Transverse colon (tissue), 4 donors: ENCODE measurements around the gene ILDR1.

ENCODE experiments used
- EP300 ChIP-seq: sonication (generic); formaldehyde crosslinking; IDR thresholded peaks from one replicate; pipeline ENCODE4 v1.6.1; 2017; ENCODE audit warnings: antibody characterized with exemption, low read depth
- POLR2A ChIP-seq: fragments of 450-650 bp; IDR thresholded peaks from one replicate; pipeline ENCODE4 v1.6.1; 2016; ENCODE audit warnings: antibody characterized with exemption, mild to moderate bottlenecking, moderate library complexity
- POLR2AphosphoS5 ChIP-seq, 3 donors: sonication (generic); formaldehyde crosslinking; IDR thresholded peaks; one replicate each; pipeline ENCODE4 v1.6.1; 2016; ENCODE audit warnings: antibody characterized with exemption in 3 of 3
- TF ChIP-seq, protein P1 (sequence below), 5 experiments: fragments of 200-600 bp in 3 of 5; fragments of 450-650 bp in 2 of 5; sonication (generic) in 3 of 5; IDR thresholded peaks; 1 replicate in 2 of 5; 2 replicates in 3 of 5; pipeline ENCODE4 v1.5.1; 2016 to 2017; ENCODE audit warnings: antibody characterized with exemption in 5 of 5, inconsistent platforms in 3 of 5, mild to moderate bottlenecking in 2 of 5, moderate library complexity in 1 of 5

DNA sequence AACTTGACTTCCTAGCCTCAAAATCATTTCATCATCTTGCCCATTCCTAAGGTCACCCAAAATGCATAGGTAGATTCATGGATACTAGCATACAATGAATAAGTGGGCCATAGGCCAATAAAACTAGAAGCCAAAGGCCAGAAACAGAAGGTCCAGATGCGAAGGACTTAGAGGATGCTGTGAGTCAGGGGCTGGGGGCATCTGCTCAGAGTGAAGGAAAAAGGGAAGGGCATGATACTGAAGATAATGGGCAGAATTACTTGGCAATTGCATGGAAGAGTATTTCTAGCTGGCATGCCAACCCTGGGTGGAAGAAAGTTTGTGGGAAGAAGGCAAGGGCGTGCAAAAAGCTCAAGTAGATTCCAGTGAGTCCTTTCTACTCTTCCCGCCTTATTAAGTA, 27.5 kb downstream of the ILDR1 start:
- TF ChIP-seq, protein P1, sequence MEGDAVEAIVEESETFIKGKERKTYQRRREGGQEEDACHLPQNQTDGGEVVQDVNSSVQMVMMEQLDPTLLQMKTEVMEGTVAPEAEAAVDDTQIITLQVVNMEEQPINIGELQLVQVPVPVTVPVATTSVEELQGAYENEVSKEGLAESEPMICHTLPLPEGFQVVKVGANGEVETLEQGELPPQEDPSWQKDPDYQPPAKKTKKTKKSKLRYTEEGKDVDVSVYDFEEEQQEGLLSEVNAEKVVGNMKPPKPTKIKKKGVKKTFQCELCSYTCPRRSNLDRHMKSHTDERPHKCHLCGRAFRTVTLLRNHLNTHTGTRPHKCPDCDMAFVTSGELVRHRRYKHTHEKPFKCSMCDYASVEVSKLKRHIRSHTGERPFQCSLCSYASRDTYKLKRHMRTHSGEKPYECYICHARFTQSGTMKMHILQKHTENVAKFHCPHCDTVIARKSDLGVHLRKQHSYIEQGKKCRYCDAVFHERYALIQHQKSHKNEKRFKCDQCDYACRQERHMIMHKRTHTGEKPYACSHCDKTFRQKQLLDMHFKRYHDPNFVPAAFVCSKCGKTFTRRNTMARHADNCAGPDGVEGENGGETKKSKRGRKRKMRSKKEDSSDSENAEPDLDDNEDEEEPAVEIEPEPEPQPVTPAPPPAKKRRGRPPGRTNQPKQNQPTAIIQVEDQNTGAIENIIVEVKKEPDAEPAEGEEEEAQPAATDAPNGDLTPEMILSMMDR (IDR thresholded peaks at IDR 0.05) = no peak
- TF ChIP-seq POLR2AphosphoS5 (IDR thresholded peaks at IDR 0.05) (no peak), EP300 (no peak), POLR2A (no peak)
